Measurements from ENCODE around the gene GTSF1L. TPM values are rescaled to one million over a fixed set of nuclear protein-coding genes. Genes with fewer than 3 reads are reported as not detected.

The GTSF1L gene
- total RNA-seq, 1 experiment from 2014 or later, result not detected

DNA sequence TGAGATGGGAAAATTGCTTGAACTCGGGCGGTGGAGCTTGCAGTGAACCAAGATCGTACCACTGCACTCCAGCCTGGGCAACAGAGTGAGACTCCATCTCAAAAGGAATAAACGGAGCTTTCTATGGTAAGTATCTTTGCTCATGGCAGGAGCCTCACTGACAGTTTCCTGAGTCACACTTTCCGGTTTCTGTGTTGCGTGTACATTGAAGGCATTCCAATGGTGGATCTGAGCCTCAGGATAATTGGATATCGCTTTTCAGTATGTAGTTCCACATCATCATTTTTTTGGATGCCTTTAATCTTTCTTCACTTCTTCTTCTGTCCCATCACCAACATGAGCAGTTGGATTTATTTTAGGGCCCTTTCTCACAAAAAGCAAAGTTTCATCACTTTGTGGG is 28.6 kb upstream of the GTSF1L start (continued):
- TF ChIP-seq, protein P1, sequence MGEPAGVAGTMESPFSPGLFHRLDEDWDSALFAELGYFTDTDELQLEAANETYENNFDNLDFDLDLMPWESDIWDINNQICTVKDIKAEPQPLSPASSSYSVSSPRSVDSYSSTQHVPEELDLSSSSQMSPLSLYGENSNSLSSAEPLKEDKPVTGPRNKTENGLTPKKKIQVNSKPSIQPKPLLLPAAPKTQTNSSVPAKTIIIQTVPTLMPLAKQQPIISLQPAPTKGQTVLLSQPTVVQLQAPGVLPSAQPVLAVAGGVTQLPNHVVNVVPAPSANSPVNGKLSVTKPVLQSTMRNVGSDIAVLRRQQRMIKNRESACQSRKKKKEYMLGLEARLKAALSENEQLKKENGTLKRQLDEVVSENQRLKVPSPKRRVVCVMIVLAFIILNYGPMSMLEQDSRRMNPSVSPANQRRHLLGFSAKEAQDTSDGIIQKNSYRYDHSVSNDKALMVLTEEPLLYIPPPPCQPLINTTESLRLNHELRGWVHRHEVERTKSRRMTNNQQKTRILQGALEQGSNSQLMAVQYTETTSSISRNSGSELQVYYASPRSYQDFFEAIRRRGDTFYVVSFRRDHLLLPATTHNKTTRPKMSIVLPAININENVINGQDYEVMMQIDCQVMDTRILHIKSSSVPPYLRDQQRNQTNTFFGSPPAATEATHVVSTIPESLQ (CRISPR knock-in tag; IDR thresholded peaks at IDR 0.05), result no peak
- no peak for TF ChIP-seq TP53 (CRISPR knock-in tag; IDR thresholded peaks at IDR 0.05)
- TF ChIP-seq, protein P2, sequence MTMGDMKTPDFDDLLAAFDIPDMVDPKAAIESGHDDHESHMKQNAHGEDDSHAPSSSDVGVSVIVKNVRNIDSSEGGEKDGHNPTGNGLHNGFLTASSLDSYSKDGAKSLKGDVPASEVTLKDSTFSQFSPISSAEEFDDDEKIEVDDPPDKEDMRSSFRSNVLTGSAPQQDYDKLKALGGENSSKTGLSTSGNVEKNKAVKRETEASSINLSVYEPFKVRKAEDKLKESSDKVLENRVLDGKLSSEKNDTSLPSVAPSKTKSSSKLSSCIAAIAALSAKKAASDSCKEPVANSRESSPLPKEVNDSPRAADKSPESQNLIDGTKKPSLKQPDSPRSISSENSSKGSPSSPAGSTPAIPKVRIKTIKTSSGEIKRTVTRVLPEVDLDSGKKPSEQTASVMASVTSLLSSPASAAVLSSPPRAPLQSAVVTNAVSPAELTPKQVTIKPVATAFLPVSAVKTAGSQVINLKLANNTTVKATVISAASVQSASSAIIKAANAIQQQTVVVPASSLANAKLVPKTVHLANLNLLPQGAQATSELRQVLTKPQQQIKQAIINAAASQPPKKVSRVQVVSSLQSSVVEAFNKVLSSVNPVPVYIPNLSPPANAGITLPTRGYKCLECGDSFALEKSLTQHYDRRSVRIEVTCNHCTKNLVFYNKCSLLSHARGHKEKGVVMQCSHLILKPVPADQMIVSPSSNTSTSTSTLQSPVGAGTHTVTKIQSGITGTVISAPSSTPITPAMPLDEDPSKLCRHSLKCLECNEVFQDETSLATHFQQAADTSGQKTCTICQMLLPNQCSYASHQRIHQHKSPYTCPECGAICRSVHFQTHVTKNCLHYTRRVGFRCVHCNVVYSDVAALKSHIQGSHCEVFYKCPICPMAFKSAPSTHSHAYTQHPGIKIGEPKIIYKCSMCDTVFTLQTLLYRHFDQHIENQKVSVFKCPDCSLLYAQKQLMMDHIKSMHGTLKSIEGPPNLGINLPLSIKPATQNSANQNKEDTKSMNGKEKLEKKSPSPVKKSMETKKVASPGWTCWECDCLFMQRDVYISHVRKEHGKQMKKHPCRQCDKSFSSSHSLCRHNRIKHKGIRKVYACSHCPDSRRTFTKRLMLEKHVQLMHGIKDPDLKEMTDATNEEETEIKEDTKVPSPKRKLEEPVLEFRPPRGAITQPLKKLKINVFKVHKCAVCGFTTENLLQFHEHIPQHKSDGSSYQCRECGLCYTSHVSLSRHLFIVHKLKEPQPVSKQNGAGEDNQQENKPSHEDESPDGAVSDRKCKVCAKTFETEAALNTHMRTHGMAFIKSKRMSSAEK (CRISPR knock-in tag; IDR thresholded peaks at IDR 0.05; ENCODE audit: borderline replicate concordance), result no peak
- TF ChIP-seq IRF2 (CRISPR knock-in tag; IDR thresholded peaks at IDR 0.05; ENCODE audit: borderline replicate concordance, low read depth), result no peak
- TF ChIP-seq TEAD1 (CRISPR knock-in tag; IDR thresholded peaks at IDR 0.05), result no peak
- TF ChIP-seq, protein P3, sequence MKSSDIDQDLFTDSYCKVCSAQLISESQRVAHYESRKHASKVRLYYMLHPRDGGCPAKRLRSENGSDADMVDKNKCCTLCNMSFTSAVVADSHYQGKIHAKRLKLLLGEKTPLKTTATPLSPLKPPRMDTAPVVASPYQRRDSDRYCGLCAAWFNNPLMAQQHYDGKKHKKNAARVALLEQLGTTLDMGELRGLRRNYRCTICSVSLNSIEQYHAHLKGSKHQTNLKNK (CRISPR knock-in tag; IDR thresholded peaks at IDR 0.05), result no peak
- TF ChIP-seq SP1 (CRISPR knock-in tag; conservative IDR thresholded peaks at IDR 0.05), result no peak
- TF ChIP-seq ESRRA (CRISPR knock-in tag; IDR thresholded peaks at IDR 0.05; ENCODE audit: borderline replicate concordance), result no peak
- TF ChIP-seq ETV6 (CRISPR knock-in tag; IDR thresholded peaks at IDR 0.05), result no peak
- TF ChIP-seq, protein P4, sequence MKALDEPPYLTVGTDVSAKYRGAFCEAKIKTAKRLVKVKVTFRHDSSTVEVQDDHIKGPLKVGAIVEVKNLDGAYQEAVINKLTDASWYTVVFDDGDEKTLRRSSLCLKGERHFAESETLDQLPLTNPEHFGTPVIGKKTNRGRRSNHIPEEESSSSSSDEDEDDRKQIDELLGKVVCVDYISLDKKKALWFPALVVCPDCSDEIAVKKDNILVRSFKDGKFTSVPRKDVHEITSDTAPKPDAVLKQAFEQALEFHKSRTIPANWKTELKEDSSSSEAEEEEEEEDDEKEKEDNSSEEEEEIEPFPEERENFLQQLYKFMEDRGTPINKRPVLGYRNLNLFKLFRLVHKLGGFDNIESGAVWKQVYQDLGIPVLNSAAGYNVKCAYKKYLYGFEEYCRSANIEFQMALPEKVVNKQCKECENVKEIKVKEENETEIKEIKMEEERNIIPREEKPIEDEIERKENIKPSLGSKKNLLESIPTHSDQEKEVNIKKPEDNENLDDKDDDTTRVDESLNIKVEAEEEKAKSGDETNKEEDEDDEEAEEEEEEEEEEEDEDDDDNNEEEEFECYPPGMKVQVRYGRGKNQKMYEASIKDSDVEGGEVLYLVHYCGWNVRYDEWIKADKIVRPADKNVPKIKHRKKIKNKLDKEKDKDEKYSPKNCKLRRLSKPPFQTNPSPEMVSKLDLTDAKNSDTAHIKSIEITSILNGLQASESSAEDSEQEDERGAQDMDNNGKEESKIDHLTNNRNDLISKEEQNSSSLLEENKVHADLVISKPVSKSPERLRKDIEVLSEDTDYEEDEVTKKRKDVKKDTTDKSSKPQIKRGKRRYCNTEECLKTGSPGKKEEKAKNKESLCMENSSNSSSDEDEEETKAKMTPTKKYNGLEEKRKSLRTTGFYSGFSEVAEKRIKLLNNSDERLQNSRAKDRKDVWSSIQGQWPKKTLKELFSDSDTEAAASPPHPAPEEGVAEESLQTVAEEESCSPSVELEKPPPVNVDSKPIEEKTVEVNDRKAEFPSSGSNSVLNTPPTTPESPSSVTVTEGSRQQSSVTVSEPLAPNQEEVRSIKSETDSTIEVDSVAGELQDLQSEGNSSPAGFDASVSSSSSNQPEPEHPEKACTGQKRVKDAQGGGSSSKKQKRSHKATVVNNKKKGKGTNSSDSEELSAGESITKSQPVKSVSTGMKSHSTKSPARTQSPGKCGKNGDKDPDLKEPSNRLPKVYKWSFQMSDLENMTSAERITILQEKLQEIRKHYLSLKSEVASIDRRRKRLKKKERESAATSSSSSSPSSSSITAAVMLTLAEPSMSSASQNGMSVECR (CRISPR knock-in tag; IDR thresholded peaks at IDR 0.05; ENCODE audit: borderline replicate concordance), result no peak
- TF ChIP-seq, protein P5, sequence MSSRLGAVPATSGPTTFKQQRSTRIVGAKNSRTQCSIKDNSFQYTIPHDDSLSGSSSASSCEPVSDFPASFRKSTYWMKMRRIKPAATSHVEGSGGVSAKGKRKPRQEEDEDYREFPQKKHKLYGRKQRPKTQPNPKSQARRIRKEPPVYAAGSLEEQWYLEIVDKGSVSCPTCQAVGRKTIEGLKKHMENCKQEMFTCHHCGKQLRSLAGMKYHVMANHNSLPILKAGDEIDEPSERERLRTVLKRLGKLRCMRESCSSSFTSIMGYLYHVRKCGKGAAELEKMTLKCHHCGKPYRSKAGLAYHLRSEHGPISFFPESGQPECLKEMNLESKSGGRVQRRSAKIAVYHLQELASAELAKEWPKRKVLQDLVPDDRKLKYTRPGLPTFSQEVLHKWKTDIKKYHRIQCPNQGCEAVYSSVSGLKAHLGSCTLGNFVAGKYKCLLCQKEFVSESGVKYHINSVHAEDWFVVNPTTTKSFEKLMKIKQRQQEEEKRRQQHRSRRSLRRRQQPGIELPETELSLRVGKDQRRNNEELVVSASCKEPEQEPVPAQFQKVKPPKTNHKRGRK (CRISPR knock-in tag; IDR thresholded peaks at IDR 0.05; ENCODE audit: borderline replicate concordance), result no peak
- no peak for TF ChIP-seq GABPB1 (CRISPR knock-in tag; IDR thresholded peaks at IDR 0.05)
- no peak for TF ChIP-seq NR1H2 (CRISPR knock-in tag; IDR thresholded peaks at IDR 0.05)
